ENCODE measurements around the gene TTLL5. TPM values are rescaled to one million over a fixed set of nuclear protein-coding genes. Genes with fewer than 3 reads are reported as not detected.

Gene TTLL5
- total and polyA plus RNA-seq, 2 of the 4 experiments (the other 2 are of a cell fraction), result 11.9 to 16.7 TPM

DNA sequence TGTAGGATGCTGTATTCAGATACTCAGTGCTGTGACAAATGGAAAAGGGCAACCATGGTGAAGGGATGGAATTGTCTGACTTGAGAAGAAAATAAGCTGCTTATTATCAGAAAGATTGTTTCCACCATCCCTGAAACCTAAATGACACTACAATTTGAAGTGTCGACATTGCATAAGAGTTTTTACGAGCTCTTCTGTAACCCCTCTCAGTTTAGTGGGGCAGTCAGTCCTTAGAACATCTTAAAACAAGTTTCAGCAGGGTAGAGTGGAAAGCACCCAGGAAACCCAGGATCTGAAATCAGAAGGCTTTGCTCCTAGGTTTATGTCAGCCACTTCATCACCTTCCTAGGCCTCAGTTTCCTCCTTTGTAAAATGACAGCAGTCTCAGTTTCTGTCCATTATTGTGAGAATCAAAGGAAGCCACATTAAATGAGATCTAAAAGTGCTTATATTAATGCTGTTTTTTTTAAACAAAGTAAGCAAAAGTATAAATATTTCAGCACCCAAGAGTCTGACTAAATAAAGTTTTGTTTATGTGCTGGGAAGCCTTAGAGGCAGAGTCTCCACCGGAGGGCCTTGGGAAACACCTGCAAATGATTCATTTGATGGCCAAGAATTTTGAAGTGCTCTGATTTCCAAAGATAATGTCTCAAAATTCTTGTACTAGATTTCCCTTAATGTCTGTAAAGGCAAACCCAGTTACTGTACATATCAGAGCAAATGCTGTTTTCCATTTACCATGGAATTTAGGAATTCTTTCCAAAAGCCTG is 326.3 kb downstream of the TTLL5 start:
- dilution Hi-C loops (cut with HindIII; ENCODE audit: low sequenced_read_pairs, unreplicated experiment) (no loop called here), intact Hi-C loops (cut with micrococcal nuclease) (no loop called here)
- H3K36me3 ChIP-seq (ENCODE audit: control insufficient read depth, insufficient read depth, low read length), result peaks cover 16% of the 10 kb centered on the region
- TF ChIP-seq CEBPB (IDR thresholded peaks at IDR 0.05; ENCODE audit: low read depth, low read length) (no peak), MAZ (IDR thresholded peaks at IDR 0.05; ENCODE audit: borderline replicate concordance, low read depth, low read length) (no peak), RAD21 (IDR thresholded peaks at IDR 0.05; ENCODE audit: low read length) (no peak), NFE2L2 (IDR thresholded peaks at IDR 0.05; ENCODE audit: low read depth, low read length) (no peak), RFX5 (IDR thresholded peaks at IDR 0.05; ENCODE audit: low read depth, low read length) (no peak), CHD1 (IDR thresholded peaks at IDR 0.05; ENCODE audit: low read depth, low read length) (no peak), RCOR1 (IDR thresholded peaks at IDR 0.05; ENCODE audit: insufficient replicate concordance, low read length) (no peak), FOS (IDR thresholded peaks at IDR 0.05; ENCODE audit: low read depth, low read length) (no peak), BHLHE40 (IDR thresholded peaks at IDR 0.05; ENCODE audit: low read depth, low read length) (no peak), MXI1 (IDR thresholded peaks at IDR 0.05; ENCODE audit: borderline replicate concordance, low read depth, low read length) (no peak), SMC3 (IDR thresholded peaks at IDR 0.05; ENCODE audit: low read depth, low read length) (no peak), MAFK (IDR thresholded peaks at IDR 0.05; ENCODE audit: low read depth, low read length) (no peak)
- TF ChIP-seq, protein P1, sequence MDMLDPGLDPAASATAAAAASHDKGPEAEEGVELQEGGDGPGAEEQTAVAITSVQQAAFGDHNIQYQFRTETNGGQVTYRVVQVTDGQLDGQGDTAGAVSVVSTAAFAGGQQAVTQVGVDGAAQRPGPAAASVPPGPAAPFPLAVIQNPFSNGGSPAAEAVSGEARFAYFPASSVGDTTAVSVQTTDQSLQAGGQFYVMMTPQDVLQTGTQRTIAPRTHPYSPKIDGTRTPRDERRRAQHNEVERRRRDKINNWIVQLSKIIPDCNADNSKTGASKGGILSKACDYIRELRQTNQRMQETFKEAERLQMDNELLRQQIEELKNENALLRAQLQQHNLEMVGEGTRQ (IDR thresholded peaks at IDR 0.05; ENCODE audit: low read depth, low read length), result no peak
- TF ChIP-seq, protein P2, sequence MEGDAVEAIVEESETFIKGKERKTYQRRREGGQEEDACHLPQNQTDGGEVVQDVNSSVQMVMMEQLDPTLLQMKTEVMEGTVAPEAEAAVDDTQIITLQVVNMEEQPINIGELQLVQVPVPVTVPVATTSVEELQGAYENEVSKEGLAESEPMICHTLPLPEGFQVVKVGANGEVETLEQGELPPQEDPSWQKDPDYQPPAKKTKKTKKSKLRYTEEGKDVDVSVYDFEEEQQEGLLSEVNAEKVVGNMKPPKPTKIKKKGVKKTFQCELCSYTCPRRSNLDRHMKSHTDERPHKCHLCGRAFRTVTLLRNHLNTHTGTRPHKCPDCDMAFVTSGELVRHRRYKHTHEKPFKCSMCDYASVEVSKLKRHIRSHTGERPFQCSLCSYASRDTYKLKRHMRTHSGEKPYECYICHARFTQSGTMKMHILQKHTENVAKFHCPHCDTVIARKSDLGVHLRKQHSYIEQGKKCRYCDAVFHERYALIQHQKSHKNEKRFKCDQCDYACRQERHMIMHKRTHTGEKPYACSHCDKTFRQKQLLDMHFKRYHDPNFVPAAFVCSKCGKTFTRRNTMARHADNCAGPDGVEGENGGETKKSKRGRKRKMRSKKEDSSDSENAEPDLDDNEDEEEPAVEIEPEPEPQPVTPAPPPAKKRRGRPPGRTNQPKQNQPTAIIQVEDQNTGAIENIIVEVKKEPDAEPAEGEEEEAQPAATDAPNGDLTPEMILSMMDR (conservative IDR thresholded peaks at IDR 0.05; ENCODE audit: low read depth, low read length), result no peak
- TF ChIP-seq, protein P3, sequence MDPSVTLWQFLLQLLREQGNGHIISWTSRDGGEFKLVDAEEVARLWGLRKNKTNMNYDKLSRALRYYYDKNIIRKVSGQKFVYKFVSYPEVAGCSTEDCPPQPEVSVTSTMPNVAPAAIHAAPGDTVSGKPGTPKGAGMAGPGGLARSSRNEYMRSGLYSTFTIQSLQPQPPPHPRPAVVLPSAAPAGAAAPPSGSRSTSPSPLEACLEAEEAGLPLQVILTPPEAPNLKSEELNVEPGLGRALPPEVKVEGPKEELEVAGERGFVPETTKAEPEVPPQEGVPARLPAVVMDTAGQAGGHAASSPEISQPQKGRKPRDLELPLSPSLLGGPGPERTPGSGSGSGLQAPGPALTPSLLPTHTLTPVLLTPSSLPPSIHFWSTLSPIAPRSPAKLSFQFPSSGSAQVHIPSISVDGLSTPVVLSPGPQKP (IDR thresholded peaks at IDR 0.05; ENCODE audit: borderline replicate concordance, low read depth, low read length), result no peak

More for the DNA sequence above, 326.3 kb downstream of the TTLL5 start:
- Histone ChIP-seq H3K4me3 (ENCODE audit: insufficient read depth, low read depth, low read length) (no peak overlapping the region), H3K4ac (ENCODE audit: low read depth, low read length) (no peak overlapping the region), H3K27me3 (ENCODE audit: control insufficient read depth, insufficient read depth, low read length) (no peaks in the 10 kb centered on the region), H2BK15ac (ENCODE audit: low read depth, low read length) (no peak overlapping the region), H2BK5ac (ENCODE audit: low read depth, low read length, poor library complexity, severe bottlenecking) (no peak overlapping the region), H3K4me2 (ENCODE audit: low read depth, low read length) (no peak overlapping the region), H2BK20ac (ENCODE audit: low read depth, low read length) (no peak overlapping the region), H3K23ac (ENCODE audit: low read depth, low read length) (no peak overlapping the region), H2AFZ (replicated peaks; ENCODE audit: low read length, poor library complexity) (no peak overlapping the region), H4K5ac (ENCODE audit: low read depth, low read length) (no peak overlapping the region), H3K9me3 (ENCODE audit: control insufficient read depth, insufficient read depth, low read length) (no peaks in the 10 kb centered on the region), H3K18ac (ENCODE audit: low read depth, low read length) (no peak overlapping the region), H2AK9ac (replicated peaks; ENCODE audit: low read depth, low read length, poor library complexity) (no peak overlapping the region), H3K9me1 (ENCODE audit: insufficient read depth, low read length) (peaks cover 2% of the 10 kb centered on the region; the same call in 1 of the 2 replicates), H4K20me1 (ENCODE audit: insufficient read depth, low read length) (no peaks in the 10 kb centered on the region; the same call in 1 of the 2 replicates), H4K91ac (ENCODE audit: insufficient read depth, low read depth, low read length) (no peak overlapping the region), H3K79me1 (ENCODE audit: low read depth in 1 of 2, low read length in 2 of 2) (peaks cover 12 to 15% of the 10 kb centered on the region in 2 experiments), H3K14ac (replicated peaks; ENCODE audit: low read depth, low read length) (no peak overlapping the region), H2AK5ac (ENCODE audit: low read depth, low read length) (no peak overlapping the region), H3K56ac (ENCODE audit: extremely low read depth, insufficient read depth, low read length) (no peak overlapping the region), H3K4me1 (ENCODE audit: control insufficient read depth, insufficient read depth, low read length) (peaks cover 2% of the 10 kb centered on the region), H3K27ac (ENCODE audit: insufficient read depth, low read length) (no peak overlapping the region), H3K9ac (ENCODE audit: low read depth, low read length) (no peak overlapping the region), H4K8ac (ENCODE audit: low read depth in 2 of 2, low read length in 2 of 2) (no peak overlapping the region), H2BK120ac (ENCODE audit: low read depth, low read length) (no peak overlapping the region)
- in situ Hi-C loops (cut with MboI; ENCODE audit: low sequenced_read_pairs), result loop anchor here (10.0 to 25.0 kb wide), 3 partner anchors 193 to 1075 kb away; partner anchors contain the start of gene FLVCR2
- ATAC-seq (ENCODE audit: low read depth) (no peak), DNase-seq (no peak)
- no CpG with 5 or more reads among the region's 3 CpGs for WGBS, 2 experiments (ENCODE audit: extremely low coverage in 2 of 2, insufficient read length in 1 of 2)
- ChIA-PET CTCF (no interaction called here), POLR2A (ENCODE audit: unreplicated experiment) (no interaction called here)
- no TSS peak for BruUV-seq (replicated peaks)
